Glutamatergic neuron (in vitro differentiated cells): Measurements from ENCODE around the gene IWS1. TPM values are rescaled to one million over a fixed set of nuclear protein-coding genes. Genes with fewer than 3 reads are reported as not detected.

ENCODE experiments used
- DNase-seq: peaks from one replicate; pipeline ENCODE4 v3.0.0; 2022
- H3K27ac Mint-ChIP-seq: one replicate; pipeline ENCODE4 v1.8.0; 2020; ENCODE audit warnings: mild to moderate bottlenecking, mixed read lengths, inconsistent platforms; ENCODE audit not compliant: unreplicated experiment
- H3K27me3 Mint-ChIP-seq: one replicate; pipeline ENCODE4 v1.8.0; 2020; ENCODE audit warnings: mild to moderate bottlenecking, moderate library complexity, mixed read lengths, inconsistent platforms; ENCODE audit not compliant: unreplicated experiment
- H3K36me3 Mint-ChIP-seq: one replicate; pipeline ENCODE4 v1.8.0; 2020; ENCODE audit warnings: mild to moderate bottlenecking, mixed read lengths, inconsistent platforms; ENCODE audit not compliant: unreplicated experiment
- H3K4me1 Mint-ChIP-seq: one replicate; pipeline ENCODE4 v1.8.0; 2020; ENCODE audit warnings: mild to moderate bottlenecking, low read depth, mixed read lengths, inconsistent platforms; ENCODE audit not compliant: unreplicated experiment
- H3K4me3 Mint-ChIP-seq: one replicate; pipeline ENCODE4 v1.8.0; 2020; ENCODE audit warnings: mild to moderate bottlenecking, mixed read lengths, inconsistent platforms; ENCODE audit not compliant: unreplicated experiment
- H3K9me3 Mint-ChIP-seq: one replicate; pipeline ENCODE4 v1.8.0; 2020; ENCODE audit warnings: mild to moderate bottlenecking, moderate library complexity, mixed read lengths, inconsistent platforms; ENCODE audit not compliant: unreplicated experiment
- CTCF ChIP-seq: fragments of 200-600 bp; sonication (generic); IDR thresholded peaks from one replicate; pipeline ENCODE4 v1.5.0; 2021; ENCODE audit not compliant: partially characterized antibody, unreplicated experiment
- total RNA-seq: library from RNA; stranded (reverse); fragmentation: NEBNext Ultra II Directional; extraction: Animal tissue kit (Norgen Biotek cat#: 25700); gene quantifications from one replicate; pipeline ENCODE4 v1.2.1, GENCODE V29; 2021; ENCODE audit not compliant: unreplicated experiment

IWS1 gene
- total RNA-seq, 1 donor from 2014 or later, result 46.1 TPM

GRCh38 chr2:127565261-127566138, 39.2 kb upstream of the IWS1 start:
- no peak for DNase-seq
- Mint-ChIP-seq H3K9me3 (peaks cover 3% of the 10 kb centered on the region), H3K4me3 (no peak overlapping the region), H3K27me3 (peaks cover 9% of the 10 kb centered on the region), H3K4me1 (peaks cover 4% of the 10 kb centered on the region), H3K36me3 (no peaks in the 10 kb centered on the region), H3K27ac (no peak overlapping the region)
- no peak for TF ChIP-seq CTCF

GRCh38 chr2:127564429-127565260, 38.4 kb upstream of the IWS1 start:
- DNase-seq, result no peak

GRCh38 chr2:127563458-127564428, 37.5 kb upstream of the IWS1 start:
- Mint-ChIP-seq H3K27me3 (peaks cover 9% of the 10 kb centered on the region), H3K4me1 (peaks cover 1% of the 10 kb centered on the region), H3K4me3 (no peak overlapping the region), H3K9me3 (peaks cover 2% of the 10 kb centered on the region), H3K36me3 (no peaks in the 10 kb centered on the region), H3K27ac (no peak overlapping the region)
- no peak for TF ChIP-seq CTCF
- no peak for DNase-seq

More at GRCh38 chr2:127564429-127565260, 38.4 kb upstream of the IWS1 start:
- H3K27me3 Mint-ChIP-seq, result peaks cover 8% of the 10 kb centered on the region
- H3K27ac Mint-ChIP-seq, result no peak overlapping the region
- H3K36me3 Mint-ChIP-seq, result no peaks in the 10 kb centered on the region
- peaks cover 5% of the 10 kb centered on the region for H3K4me1 Mint-ChIP-seq
- TF ChIP-seq CTCF, result no peak
- peaks cover 2% of the 10 kb centered on the region for H3K9me3 Mint-ChIP-seq
- H3K4me3 Mint-ChIP-seq, result no peak overlapping the region

- no peak for TF ChIP-seq CTCF
- H3K27ac Mint-ChIP-seq, result no peak overlapping the region
- no peaks in the 10 kb centered on the region for H3K36me3 Mint-ChIP-seq
- peaks cover 1% of the 10 kb centered on the region for H3K4me1 Mint-ChIP-seq
- peaks cover 9% of the 10 kb centered on the region for H3K27me3 Mint-ChIP-seq
- no peak overlapping the region for H3K4me3 Mint-ChIP-seq
- peaks cover 2% of the 10 kb centered on the region for H3K9me3 Mint-ChIP-seq
- no peak for DNase-seq
These were observed 36.6 kb upstream of the IWS1 start for GRCh38 chr2:127562936-127563335.
